Stimulated activated CD8-positive, alpha-beta memory T cell treated with anti-CD3 and anti-CD28 coated beads, Interleukin-4, amount 100 ng/mL, for 4 hours (primary cell): ENCODE data around the gene NOTCH1.
"Not testable (repeated sequence)": the region's sequence is repeated elsewhere in the genome, so short reads cannot be mapped to it uniquely, and the experiment has no call there.

ENCODE experiments used
- DNase-seq, 2 donors: peaks; one replicate each; pipeline ENCODE4 v3.0.0-alpha.2; 2020; ENCODE audit warnings: low read depth in 2 of 2, low spot score in 1 of 2

The NOTCH1 gene

DNA sequence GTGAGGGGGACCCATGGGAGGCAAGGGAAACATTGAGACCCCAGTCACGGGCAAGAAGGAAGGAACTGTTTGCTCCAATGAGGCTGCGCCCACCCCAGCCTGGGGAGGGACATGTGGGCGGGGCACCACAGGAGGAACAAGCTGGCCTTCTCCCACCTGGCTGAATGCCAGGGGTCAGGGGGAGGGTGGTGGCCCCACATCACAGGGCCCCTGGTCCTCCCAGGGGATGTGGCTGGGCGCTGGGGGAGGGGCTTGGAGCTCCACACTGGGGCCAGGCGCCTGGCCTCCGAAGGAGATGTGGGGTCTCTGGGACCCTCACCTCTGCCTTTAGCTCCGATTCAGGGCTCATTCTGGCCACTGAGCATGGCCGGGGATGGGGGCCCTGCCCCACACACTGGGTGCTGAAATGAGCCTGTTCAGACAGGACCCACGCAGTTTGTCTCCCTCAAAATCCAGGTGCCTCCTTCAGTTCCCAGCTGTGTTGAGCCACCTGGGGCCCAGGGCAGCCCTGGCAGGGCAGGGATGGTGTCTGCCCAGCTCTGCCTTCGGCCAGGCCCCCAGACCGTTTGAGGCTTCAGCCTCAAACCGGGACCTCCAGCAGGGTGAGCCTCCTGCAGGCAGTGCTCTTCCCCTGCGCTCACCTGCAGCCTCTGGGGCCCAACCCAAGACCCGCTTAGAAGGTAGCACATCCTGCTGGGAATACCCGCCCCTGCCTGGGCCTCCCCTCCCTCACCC is 33.2 kb upstream of the NOTCH1 start:
- DNase-seq, result no peak

DNA sequence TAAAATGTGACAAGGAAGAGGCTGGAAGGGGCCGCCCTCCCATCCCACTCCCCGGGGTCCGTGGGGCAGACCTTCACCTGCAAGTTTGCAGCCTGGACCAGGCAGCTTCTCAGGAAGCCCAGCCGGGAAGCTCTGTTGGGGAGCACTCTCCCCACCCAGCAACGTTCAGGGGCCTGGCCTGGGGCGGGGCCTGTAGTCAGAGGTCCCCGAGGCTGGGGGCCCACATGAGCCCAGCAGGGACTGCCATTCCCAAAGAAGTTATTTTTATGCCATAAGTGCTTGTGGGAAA is 32.7 kb upstream of the NOTCH1 start:
- no peak for DNase-seq

DNA sequence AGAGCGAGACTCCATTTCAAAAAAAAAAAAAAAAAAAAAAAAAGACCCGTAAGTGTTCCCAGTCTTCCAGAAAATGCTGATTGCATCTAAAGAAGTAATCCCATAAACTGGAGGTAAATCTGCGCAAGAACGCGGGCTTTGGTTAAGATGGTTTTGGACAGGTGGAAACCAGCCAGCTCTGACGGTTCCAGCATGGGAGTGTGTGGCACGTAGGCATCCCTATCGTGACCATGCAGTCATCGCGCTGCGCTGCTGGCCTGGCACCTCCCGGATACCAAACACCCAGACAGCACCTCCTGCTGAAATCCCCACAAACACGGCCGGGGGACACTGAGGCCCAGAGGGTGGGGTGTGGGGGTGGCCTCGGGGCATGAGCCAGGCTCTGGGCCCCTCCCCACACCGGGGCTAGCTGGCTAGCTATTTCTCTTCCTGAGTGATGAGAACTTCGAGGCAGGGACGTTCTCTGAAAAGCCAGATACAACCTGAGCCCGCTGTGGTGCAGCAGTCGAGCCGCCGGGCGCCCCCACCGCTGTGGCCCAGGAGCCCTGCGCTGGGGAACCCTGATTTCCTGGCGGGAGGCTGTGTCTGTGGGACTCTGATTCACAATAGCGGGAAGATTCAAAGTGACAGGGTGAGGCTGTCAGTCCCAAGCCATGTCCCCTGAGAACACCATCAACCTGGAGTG is 32.2 kb upstream of the NOTCH1 start:
- DNase-seq, result no peak

DNA sequence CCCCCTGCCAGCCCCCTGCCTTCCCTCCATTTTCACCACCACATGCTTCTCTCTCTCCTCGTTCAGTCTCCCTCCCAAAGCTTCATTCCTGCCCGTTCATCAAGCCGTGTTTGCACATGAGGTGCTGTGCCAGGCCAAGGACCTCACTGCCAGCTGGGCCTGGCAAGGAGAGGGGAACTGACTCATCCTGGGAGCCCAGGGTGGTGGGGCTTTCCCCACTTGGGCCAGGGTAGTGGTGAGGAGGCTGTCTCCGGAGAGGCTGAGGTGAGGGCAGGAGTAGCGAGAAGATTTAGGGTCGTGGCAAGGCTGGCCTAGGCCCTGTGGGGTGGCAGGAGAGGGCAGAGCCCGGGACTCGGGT is 30.4 kb upstream of the NOTCH1 start:
- DNase-seq, result no peak

DNA sequence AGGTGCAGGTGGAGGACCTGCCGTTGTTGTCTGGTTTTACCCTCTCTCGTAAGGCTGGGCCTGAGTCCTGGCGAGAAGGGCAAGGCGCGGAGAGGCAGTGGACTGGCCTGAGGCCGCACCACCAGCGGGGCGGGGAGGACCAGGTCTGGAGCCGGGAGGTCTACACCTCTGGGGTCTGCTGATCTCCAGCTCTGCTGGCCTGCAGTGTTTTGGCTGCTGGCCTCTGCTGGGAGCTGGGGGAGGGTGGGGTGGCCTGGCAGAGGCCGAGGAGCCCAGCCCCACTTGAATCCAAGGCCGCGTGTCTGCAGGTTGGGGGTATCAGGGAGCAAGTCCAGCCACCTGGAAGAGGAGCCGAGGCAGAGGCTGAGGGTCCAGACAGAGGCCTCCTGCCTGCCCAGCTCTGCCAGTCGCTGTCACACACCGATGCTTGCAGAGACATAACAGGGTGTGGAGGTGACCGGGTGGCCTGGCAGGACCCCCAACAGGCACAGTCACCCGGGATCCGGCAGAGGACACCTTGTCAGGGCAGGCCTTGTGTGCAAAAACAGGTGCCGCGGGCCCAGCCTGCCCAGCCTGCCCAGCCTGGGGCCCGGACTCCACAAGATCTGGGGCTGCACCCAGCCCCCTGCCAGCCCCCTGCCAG is 29.9 kb upstream of the NOTCH1 start:
- DNase-seq, result no peak

DNA sequence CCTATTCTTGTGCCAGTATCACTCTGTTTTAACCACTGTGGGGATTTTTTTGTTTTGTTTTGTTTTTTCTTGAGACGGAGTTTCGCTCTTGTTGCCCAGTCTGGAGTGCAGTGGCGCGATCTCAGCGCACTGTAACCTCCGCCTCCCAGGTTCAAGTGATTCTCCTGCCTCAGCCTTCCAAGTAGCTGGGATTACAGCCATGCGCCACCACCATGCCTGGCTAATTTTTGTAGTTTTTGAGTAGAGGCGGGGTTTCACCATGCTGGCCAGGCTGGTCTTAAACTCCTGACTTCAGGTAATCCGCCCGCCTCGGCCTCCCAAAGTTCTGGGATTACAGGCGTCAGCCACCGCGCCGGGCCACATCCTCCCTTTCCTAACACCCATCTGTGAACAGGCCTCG is 28.8 kb upstream of the NOTCH1 start:
- DNase-seq, result not testable (repeated sequence)

DNA sequence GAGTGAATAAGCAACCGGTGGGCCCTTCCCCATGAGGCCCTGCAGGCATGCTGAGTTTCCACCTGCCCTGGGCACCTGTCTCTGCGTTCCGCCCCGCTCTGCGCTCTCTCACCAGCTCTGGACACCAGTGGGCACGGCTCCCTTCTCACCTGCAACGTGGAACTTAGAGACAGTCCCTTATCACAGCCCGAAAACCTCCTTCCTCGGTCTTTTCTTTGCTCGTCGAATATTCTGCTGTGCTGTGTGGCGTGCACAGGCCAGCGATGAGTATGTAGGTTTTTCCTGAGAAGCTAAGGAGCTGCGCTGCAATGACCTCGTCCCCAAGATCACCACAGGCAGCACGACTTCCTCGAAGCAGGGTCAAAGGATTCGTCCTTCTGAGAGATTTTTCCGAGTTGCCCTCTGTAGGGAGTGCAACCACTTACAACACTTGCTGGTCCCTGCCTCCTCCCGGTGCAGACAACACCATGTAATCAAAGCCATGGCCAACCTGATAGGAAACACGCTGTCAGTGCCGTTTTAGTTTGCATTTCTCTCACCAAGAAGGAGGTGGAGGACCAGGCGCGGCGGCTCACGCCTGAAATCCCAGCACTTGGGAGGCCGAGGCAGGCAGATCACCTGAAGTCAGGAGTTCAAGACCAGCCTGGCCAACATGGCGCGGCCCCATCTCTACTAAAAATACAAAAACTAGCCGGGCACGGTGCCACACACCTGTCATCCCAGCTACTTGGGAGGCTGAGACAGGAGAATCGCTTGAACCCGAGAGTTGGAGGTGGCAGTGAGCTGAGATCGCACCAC is 27.2 kb upstream of the NOTCH1 start:
- DNase-seq, result no peak

DNA sequence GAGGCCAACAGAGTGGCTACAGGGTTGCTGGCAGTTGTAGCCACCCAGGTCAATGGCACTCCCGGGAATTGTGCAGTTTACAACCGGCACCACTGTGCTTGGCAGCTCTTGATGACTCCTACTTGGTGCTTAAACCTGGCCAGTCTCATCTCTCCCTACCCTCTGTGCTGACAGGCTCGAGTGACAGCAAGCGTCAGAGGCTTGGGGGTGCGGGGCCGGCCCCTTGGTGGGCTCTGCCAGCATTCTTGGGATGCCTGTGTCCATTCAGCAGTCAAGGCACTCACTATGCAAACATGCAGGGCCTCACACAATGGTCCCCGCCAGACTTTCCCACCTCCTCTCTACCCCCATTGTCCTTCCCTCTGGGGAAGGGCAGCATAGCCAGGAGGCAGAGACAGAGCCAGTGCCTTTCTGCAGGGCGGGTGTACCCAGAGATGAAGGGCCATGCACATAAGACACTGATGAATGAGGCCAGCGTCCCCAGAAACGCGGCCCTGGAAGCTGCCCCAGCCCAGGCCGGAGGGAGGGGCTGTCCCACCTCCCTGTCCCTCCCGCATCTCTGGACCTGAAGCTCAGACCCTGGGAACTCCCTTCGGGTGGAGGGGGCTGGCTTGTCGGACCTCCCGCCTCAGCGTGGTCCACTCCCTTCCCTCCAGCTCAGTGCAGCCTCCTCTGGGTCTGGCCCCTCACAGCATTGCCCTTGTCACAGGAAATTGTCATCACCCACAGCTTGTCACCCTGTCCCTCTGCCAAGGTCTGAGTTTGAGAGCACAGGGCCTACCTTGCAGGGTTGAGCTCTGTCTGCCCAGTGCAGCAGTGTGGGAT is 26.4 kb upstream of the NOTCH1 start:
- no peak for DNase-seq

DNA sequence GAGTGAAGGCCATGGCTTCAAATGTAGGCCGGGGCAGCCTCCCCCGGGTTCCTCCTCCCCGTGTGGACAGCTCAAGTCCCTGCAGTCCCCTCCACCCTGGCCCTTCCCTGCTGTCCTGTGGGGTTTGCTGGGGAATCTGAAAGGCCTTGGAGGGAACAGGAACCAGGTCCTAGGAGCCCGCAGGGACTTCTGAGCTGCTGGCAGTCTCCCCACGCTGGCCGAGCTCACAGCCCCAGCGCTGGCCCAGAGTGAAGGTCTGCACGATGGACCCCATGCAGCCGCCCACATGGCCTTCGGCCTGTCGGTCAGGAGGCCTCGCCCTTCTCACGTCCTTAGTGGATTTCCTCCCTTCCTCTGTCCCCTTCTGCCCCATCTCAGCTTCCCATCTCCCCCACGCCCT is 25.7 kb upstream of the NOTCH1 start:
- DNase-seq, result no peak

DNA sequence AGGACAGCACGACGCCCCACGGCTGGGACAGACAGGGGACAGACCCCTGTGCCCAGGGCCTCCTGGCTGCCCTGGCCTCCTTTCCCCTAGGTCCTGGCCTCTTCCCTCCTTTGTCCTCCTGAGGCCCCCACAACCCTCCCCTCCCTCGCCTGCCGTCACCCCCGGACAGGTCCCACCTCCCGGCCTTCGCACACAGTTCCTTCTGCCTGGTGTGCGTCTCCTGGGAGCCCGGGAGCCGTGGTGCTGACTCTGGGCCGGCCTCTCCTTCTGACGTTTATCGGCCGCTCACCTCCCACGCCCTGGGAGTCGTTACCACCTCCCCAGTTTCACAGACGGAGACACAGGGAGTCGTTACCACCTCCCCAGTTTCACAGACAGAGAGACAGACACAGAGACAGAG is 25.1 kb upstream of the NOTCH1 start:
- DNase-seq, result no peak

DNA sequence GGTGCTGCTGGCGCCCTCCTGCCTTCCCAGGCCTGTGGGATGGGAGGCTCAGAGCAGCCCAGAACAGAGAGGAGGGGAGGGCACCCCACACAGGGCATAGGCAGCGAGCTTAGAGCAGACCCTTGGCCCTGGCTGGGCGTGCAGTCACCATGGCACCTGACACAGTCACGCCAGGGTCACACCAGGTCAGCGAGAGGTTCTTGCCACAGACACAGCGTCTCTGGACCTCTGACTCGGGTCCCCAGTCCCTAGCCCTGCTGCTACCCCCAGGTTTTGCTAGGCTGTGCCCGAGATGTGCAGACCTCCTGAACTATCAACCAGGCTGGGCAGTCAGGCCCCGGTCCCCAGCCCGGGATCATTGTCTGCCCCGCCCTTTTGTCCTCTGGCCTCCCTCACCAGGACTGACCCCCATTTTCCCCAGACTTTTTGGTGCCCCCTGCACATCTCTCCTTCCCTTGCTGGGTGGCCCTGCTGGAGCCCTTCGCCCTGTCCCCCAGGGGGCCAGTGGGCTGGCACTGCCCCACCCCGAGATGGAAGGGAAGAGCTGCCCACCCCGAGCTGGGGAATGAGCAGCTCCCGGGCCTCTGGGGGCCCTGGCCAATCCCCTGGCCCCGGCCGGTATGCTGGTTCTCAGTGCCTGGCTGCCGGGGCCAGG is 24.5 kb upstream of the NOTCH1 start:
- no peak for DNase-seq

DNA sequence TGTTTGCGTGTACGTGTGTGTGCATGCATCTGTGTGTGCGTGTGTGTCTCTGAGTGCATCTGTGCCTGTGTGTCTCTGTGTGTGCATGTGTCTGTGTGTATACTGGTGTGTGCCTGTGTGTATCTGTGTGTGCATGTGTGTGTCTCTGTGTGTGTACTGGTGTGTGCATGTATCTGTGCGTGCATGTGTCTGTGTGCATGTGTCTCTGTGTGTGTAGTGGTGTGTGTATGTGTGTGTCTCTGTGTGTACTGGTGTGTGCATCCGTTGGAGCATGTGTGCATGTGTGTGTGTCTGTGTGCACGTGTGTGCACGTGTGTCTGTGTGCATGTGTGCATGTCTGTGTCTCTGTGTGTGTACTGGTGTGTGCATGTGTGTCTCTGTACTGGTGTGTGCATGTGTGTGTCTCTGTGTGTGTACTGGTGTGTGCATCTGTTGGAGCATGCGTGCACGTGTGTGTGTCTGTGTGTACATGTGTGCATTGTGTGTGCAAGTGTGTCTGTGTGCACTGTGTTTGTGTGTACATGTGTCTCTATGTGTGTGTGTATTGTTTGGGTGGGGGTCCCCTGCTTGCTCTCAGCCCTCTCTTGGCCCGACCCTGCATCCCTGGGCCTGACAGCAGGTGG is 23.8 kb upstream of the NOTCH1 start:
- no peak for DNase-seq

DNA sequence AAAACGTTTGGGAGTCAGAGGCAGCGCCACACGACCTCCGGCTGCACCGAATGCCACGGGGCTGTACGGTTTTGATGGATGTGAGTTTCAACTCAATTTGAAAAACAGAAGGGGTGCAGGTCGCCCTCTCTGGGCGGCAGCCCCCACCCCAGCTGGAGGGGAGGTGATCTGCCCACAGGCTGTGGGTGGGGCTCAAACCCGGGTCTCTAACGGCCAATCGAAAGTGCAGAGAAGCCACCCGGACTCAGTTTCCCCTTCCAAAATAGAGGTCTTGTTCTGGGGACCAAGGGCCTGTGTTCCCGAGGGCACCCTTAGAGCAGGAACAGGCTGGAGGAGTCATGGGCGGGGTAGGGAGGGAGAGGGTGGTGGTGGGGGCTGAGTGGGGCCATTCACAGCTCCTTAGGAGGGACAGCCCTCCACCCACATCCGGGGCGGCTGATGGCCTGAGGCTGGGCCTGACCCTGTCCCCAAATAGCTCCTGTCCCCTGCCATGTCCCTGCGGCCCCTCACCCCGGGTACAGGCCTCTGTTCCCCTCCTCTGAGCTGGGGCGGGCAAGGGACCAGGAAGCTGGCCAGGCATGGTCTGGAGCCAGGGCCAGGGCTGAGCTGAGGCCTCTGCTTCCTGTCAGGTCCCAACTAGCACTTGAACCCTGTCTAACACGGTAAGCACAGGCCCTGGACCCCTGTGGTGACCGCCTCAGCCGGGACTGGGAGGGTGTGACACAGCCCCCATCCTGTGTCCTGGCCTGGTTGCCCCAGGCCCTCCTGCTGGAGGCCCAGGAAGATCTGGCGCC is 22.6 kb upstream of the NOTCH1 start:
- DNase-seq, result no peak

DNA sequence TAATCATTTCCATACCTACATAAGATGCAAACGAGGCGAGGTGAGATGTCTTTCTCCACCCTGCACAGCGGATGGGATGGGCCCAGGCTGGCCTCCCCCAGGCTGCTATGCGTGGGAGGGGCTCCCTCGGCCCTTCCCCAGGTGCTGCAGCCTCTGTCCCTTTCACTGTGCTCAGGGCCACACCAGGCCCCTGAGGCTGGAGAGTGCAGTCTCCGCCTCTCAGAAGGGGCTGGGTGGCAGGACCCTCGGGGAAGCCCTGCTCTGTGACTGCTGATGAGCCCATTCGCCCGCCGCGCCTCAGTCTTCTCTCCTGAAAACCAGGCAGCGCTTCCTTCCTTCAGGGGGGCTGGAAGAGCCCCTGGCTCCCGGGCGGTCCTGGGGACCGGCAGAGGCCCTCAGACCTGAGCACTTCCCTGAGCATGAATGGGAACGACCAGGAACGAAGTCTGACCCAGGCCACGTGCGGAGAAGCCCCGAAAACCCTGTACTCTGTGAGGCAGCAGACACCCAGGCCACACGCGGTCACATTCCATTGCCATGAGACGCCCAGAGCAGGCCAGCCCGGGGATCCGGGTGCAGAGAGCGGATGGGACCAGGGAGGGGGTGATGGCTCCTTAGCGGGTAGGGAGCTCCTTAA is 21.9 kb upstream of the NOTCH1 start:
- no peak for DNase-seq

DNA sequence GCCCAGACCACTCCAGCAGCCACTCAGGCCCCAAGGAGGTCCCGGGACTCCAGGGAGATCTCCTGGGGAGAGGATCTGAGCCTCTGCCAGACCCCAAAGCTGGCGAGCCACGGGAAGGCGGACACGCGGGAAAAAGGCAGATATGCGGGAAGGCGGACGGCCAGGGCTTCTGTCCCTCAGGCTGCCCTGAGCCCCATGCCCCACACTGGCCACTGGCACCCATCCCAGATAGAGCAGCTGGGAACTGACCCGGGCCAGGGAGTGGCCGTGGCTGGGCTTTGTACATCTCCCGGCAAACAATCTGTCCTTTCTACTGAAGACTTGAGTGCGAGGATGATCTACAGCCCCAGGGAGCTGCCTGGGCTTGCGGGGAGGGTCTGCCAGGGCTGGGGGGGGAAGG is 21.1 kb upstream of the NOTCH1 start:
- no peak for DNase-seq

DNA sequence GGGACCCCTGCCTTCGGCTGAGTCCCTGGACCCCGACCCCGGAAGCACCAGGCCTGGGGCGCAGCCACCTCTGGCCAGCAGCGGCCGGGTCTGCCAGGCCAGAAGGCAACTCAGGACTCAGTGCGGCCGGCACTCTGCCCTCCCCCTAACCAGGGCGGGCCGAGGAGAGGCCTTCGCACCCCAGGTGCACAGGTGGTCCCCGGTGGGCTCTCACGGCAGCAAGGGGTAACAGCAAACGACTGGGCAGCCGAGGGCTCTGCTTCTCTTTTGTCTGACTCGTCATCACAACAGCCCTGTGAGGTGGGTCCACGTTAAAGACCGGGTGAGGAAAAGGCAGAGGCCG is 20.7 kb upstream of the NOTCH1 start:
- DNase-seq, result no peak

DNA sequence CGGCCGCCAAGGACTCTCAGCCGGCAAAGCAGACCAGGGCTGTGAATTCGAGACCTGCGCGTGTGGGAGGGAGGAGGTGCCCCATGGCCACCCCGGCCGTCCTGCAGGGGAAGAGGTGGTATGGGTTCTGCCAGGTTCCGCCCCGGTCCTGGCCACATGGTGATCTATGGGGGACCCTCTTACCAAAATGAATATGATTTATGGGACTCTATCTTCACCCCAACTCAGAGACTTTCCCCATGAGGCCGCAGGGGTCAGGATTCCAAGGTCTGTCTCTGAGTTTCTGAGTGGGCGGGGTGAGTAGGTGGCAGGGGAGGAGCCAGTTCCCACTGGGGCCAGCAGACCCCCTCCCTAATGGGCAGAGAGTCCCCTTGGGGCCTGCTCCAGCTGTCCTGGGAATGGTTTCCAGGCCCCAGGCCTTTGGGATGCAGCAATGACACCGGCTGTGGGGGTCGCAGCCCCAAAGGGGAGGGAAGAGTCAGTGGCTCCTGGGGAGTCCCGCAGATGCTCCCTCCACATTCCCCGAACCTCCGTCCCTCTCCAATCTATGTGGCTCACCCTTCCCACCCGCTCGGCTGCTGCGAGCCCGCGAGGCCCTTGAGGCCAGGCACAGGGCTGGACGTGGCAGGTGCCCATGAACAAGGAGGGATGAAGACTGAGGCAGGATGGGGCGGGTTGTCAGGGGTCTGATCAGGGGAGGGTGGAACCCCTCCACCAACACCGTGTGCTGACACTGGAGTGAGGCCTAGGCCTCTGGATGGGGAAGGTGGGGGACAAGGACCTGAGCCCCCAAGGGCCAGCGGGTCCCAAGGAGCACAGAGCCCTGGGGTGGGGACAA is 20.1 kb upstream of the NOTCH1 start:
- no peak for DNase-seq

DNA sequence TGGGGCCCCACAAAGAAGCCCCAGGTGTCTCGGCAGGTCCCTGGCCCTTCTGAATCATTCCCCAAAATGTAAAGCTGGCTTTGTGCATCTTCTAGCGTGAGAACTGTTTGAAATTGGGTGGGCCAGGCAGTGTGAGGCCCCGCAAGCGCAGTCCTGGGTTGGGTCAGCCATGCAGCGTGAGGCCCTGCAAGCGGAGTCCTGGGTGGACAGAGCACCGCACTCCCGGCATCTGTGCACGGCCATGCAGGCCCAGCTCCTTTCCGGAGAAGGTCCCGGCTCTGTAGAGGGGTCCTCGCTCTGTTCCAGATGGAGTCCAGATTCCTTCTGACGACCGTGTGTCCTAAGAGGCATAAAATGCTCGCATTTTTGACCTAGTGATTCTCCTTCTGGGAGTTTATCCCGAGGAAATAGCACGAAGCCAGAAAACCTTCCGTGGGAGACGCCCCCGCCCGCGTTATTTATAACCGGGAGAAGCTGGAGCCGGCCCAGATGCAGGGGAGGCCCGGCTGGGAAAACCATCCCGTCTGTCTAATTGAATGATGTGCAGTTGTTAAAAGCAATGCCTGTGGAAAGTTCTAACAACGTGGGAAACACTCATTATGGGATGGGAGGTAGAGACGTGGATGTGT is 19.4 kb upstream of the NOTCH1 start:
- no peak for DNase-seq
